ENCODE data around the gene NSUN7.

The NSUN7 gene

GRCh38 chr4:40850496-40850895, 100.7 kb downstream of the NSUN7 start:
- TF ChIP-seq POLR2AphosphoS5 (IDR thresholded peaks at IDR 0.05; ENCODE audit: low read depth, low read length): no peak
- TF ChIP-seq REST (IDR thresholded peaks at IDR 0.05; ENCODE audit: insufficient read depth in 1 of 2, low read depth in 2 of 2, low read length in 2 of 2): no peak
- TF ChIP-seq FOXP2 (optimal IDR thresholded peaks at IDR 0.05; ENCODE audit: borderline replicate concordance, extremely low read depth, extremely low read length, insufficient read depth): no peak
- no peak for TF ChIP-seq TAF1 (IDR thresholded peaks at IDR 0.05; ENCODE audit: borderline replicate concordance, insufficient read depth, low read length)
- no peak for TF ChIP-seq SIN3A (IDR thresholded peaks at IDR 0.05; ENCODE audit: borderline replicate concordance, insufficient read depth, low read length)

- no peak for TF ChIP-seq REST (IDR thresholded peaks at IDR 0.05; ENCODE audit: insufficient read depth in 1 of 2, low read depth in 2 of 2, low read length in 2 of 2)
- no peak for TF ChIP-seq POLR2AphosphoS5 (IDR thresholded peaks at IDR 0.05; ENCODE audit: low read depth, low read length)
- no peak for TF ChIP-seq FOXP2 (optimal IDR thresholded peaks at IDR 0.05; ENCODE audit: borderline replicate concordance, extremely low read depth, extremely low read length, insufficient read depth)
- TF ChIP-seq TAF1 (IDR thresholded peaks at IDR 0.05; ENCODE audit: borderline replicate concordance, insufficient read depth, low read length): no peak
- no peak for TF ChIP-seq SIN3A (IDR thresholded peaks at IDR 0.05; ENCODE audit: borderline replicate concordance, insufficient read depth, low read length)
Observed at GRCh38 chr4:40856277-40856839, 106.6 kb downstream of the NSUN7 start.

- TF ChIP-seq FOXP2 (optimal IDR thresholded peaks at IDR 0.05; ENCODE audit: borderline replicate concordance, extremely low read depth, extremely low read length, insufficient read depth): no peak
- TF ChIP-seq REST (IDR thresholded peaks at IDR 0.05; ENCODE audit: insufficient read depth in 1 of 2, low read depth in 2 of 2, low read length in 2 of 2): no peak
- TF ChIP-seq SIN3A (IDR thresholded peaks at IDR 0.05; ENCODE audit: borderline replicate concordance, insufficient read depth, low read length): no peak
- no peak for TF ChIP-seq TAF1 (IDR thresholded peaks at IDR 0.05; ENCODE audit: borderline replicate concordance, insufficient read depth, low read length)
Observed at GRCh38 chr4:40856840-40857362, 107.1 kb downstream of the NSUN7 start.

- TF ChIP-seq TAF1 (IDR thresholded peaks at IDR 0.05; ENCODE audit: borderline replicate concordance, insufficient read depth, low read length): no peak
- no peak for TF ChIP-seq SIN3A (IDR thresholded peaks at IDR 0.05; ENCODE audit: borderline replicate concordance, insufficient read depth, low read length)
- no peak for TF ChIP-seq FOXP2 (optimal IDR thresholded peaks at IDR 0.05; ENCODE audit: borderline replicate concordance, extremely low read depth, extremely low read length, insufficient read depth)
- TF ChIP-seq POLR2AphosphoS5 (IDR thresholded peaks at IDR 0.05; ENCODE audit: low read depth, low read length): no peak
- no peak for TF ChIP-seq REST (IDR thresholded peaks at IDR 0.05; ENCODE audit: insufficient read depth in 1 of 2, low read depth in 2 of 2, low read length in 2 of 2)
Observed at GRCh38 chr4:40857956-40858355, 108.2 kb downstream of the NSUN7 start.

Data from PFSK-1 (cell line).